Hair follicle dermal papilla cell (primary cell): ENCODE data around the gene SCGB1D4. TPM values are rescaled to one million over a fixed set of nuclear protein-coding genes. Genes with fewer than 3 reads are reported as not detected.

ENCODE experiments used
- total RNA-seq: library from RNA; depleted of rRNA; stranded (reverse); fragments of >200 nt; gene quantifications from 2 replicates; pipeline ENCODE4 v1.2.3, GENCODE V29; 2012

Gene SCGB1D4, protein sequence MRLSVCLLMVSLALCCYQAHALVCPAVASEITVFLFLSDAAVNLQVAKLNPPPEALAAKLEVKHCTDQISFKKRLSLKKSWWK
- total RNA-seq, result not detected in 2 replicates

DNA sequence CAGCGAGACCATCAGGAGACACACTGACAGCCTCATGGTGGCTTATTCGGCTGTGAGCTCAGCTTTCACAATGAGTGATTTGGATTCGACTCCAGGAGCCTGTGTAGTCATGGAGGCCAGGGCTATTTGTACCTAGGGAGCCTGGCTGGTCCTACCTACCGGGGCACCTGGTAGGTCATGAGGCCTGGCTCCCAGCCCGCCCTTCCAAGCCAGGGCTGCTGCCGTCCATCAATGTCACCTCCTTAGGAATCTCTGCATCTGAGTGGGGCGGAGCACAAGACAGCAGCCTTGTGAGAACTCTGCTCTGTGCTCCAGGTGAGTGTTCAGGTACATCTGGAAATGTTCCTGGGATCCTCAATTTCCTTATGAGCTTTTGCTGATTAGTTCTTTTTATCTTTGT, at the start of gene SCGB1D4:
Gene SCGB1D4 (minus strand): TSS at position 101 of the 400 bp plus-strand sequence. CDS start 65 bp downstream, at position 36.

DNA sequence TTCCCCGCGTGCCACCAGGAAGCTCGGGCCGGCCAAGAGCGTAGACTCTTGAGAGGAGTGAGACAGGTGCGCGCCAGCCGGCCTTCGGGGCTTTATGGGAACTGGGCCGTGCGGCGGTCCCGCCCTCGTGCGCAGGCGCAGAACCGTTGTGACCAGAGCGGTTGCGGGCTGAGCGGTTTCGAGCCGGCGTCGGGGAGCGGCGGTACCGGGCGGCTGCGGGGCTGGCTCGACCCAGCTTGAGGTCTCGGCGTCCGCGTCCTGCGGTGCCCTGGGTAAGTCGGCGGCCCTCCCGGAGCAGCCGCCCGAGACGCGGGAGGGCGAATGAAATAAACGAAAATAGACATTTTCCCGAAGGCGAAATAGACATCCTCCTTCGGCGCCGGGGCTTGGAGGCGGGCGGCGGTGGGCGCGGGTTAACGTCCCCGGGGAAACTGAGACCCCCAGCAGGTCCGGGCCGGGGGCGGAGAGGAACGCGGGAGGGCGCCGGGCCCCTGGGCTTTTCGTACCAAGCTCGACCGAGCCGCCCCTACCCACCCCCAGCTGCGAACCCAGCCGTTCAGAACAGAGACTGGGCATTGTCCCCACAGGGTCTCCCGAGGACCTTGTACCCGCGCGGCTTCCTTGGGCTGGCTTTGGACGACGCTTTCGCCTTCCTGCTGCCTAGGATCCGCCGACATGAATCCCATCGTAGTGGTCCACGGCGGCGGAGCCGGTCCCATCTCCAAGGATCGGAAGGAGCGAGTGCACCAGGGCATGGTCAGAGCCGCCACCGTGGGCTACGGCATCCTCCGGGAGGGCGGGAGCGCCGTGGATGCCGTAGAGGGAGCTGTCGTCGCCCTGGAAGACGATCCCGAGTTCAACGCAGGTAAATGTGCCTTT, 38.7 kb upstream of the SCGB1D4 start, which contains the start of gene ASRGL1:
Gene ASRGL1 (plus strand): TSS at position 146 of the 879 bp plus-strand sequence. CDS start 530 bp downstream, at position 676.

DNA sequence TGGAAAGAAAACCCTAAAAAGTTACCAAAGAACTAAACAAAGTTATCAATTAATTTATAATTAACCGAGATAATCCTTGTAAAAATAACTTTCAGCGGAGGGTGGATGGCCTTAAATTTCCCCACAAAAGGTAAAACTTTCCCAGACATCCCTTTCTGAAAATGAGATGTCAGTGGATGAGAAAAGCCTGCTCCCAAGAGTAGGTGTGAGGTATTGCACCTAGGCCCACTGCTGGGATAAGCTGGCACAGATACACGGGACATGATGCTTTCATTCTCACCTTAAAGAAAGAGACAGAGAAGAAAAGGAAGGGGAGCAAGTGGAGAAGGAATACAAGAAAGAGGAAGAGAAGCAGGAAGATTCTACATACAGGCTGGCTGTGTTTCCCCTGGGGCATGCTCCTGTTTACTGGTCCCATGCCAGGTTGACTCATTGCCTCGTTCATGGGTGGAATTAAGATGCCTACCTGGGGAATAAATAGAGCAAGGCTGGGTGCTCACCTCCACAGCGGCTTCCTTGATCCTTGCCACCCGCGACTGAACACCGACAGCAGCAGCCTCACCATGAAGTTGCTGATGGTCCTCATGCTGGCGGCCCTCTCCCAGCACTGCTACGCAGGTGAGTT, 29.1 kb downstream of the SCGB1D4 start, which contains the start of gene SCGB2A2:
Gene SCGB2A2 (plus strand): TSS at position 505 of the 625 bp plus-strand sequence. CDS start 59 bp downstream, at position 564.

Other genes starting within 250 kb of the SCGB1D4 start
- 14.0 and 15.6 TPM in 2 replicates for gene INCENP, start 175.1 kb downstream of the SCGB1D4 start, total RNA-seq
- not detected in 2 replicates for gene SCGB1D1, start 108.9 kb downstream of the SCGB1D4 start, total RNA-seq
- not detected in 2 replicates for gene SCGB2A1, start 90.4 kb downstream of the SCGB1D4 start, total RNA-seq
- not detected in 2 replicates for gene SCGB1D2, start 56.8 kb downstream of the SCGB1D4 start, total RNA-seq
- not detected in 2 replicates for gene SCGB2A2, start 28.9 kb downstream of the SCGB1D4 start, total RNA-seq
- gene ASRGL1, start 38.4 kb upstream of the SCGB1D4 start, total RNA-seq, result 0.32 TPM in 1 of 2 replicates, not detected in the other
- not detected in 2 replicates for gene SCGB1A1, start 120.0 kb upstream of the SCGB1D4 start, total RNA-seq
- 953 and 967 TPM in 2 replicates for gene AHNAK, start 247.7 kb upstream of the SCGB1D4 start, total RNA-seq